Natural killer cell (primary cell): ENCODE measurements around the gene PDE9A. TPM values are rescaled to one million over a fixed set of nuclear protein-coding genes. Genes with fewer than 3 reads are reported as not detected.

ENCODE experiments used
- ATAC-seq, 3 donors: fragments of 150-1000 bp in 2 of 3; fragments of 200-7000 bp in 1 of 3; cut with Tn5 transposase; 1 replicate in 1 of 3; 2 replicates in 2 of 3; pipeline ENCODE4 v1.10.0; 2021; ENCODE audit warnings: mild to moderate bottlenecking in 2 of 3, moderate library complexity in 2 of 3
- DNase-seq, 2 donors: peaks; one replicate each; pipeline versions ENCODE4 v3.0.0 to v3.0.0-alpha.2; 2013 to 2021; ENCODE audit warnings: mixed read lengths in 1 of 2
- H3K27ac ChIP-seq: one replicate; pipeline ENCODE4 v1.5.1; 2013; ENCODE audit warnings: mild to moderate bottlenecking, low read length
- H3K27me3 ChIP-seq: one replicate; pipeline ENCODE4 v1.6.1; 2013; ENCODE audit warnings: low read length; ENCODE audit not compliant: control insufficient read depth, insufficient read depth
- H3K36me3 ChIP-seq: one replicate; pipeline ENCODE4 v1.6.1; 2013; ENCODE audit warnings: low read length; ENCODE audit not compliant: control insufficient read depth, insufficient read depth
- H3K4me1 ChIP-seq: one replicate; pipeline ENCODE4 v1.6.1; 2013; ENCODE audit warnings: low read length; ENCODE audit not compliant: control insufficient read depth, insufficient read depth
- H3K4me3 ChIP-seq: one replicate; pipeline ENCODE4 v1.5.1; 2013; ENCODE audit warnings: low read length
- H3K9me3 ChIP-seq: one replicate; pipeline ENCODE4 v1.6.1; 2013; ENCODE audit warnings: low read length; ENCODE audit not compliant: control insufficient read depth, insufficient read depth
- H3K27ac Mint-ChIP-seq, 2 donors: one replicate each; pipeline ENCODE4 v1.8.0; 2022; ENCODE audit warnings: mild to moderate bottlenecking in 2 of 2, mixed read lengths in 2 of 2, moderate library complexity in 1 of 2
- H3K27me3 Mint-ChIP-seq, 2 donors: one replicate each; pipeline ENCODE4 v1.8.0; 2022; ENCODE audit warnings: low read depth in 2 of 2, mixed read lengths in 2 of 2
- H3K36me3 Mint-ChIP-seq: one replicate; pipeline ENCODE4 v1.8.0; 2022; ENCODE audit warnings: mixed read lengths
- H3K4me1 Mint-ChIP-seq, 2 donors: one replicate each; pipeline ENCODE4 v1.8.0; 2022; ENCODE audit warnings: mixed read lengths in 2 of 2
- H3K4me3 Mint-ChIP-seq: one replicate; pipeline ENCODE4 v1.8.0; 2022; ENCODE audit warnings: mild to moderate bottlenecking, moderate library complexity, mixed read lengths
- H3K9me3 Mint-ChIP-seq, 2 donors: one replicate each; pipeline ENCODE4 v1.8.0; 2022; ENCODE audit warnings: mixed read lengths in 2 of 2
- CTCF ChIP-seq: fragments of 200-600 bp; IDR thresholded peaks from one replicate; pipeline ENCODE4 v1.8.0; 2022; ENCODE audit warnings: antibody characterized with exemption
- WGBS: methylation state at CpG from one replicate; pipeline ENCODE4 v1.1.7; 2013; ENCODE audit warnings: missing lambda C conversion rate; ENCODE audit not compliant: insufficient coverage; 5-methylcytosine and 5-hydroxymethylcytosine counted together
- intact Hi-C: fragments of 100-400 bp; cut with micrococcal nuclease; formaldehyde crosslinking; loops from one replicate; pipeline ENCODE4 v1.14.2; 2022
- total RNA-seq, 4 donors: library from RNA; stranded (reverse); fragments of 120-200 nt in 1 of 4; gene quantifications; one replicate each; pipeline versions ENCODE4 v1.2.3 to v1.2.4, GENCODE V29; 2013 to 2022

The PDE9A gene
- total RNA-seq, 3 donors from 2014 or later (not counting 1 experiment from before 2014, with no cell fraction given): 1.0 to 4.1 (median 1.2) TPM

GRCh38 chr21:42736646-42737350 lies 83.4 kb downstream of the PDE9A start:
- Histone ChIP-seq H3K27me3 (no peaks in the 10 kb centered on the region), H3K36me3 (no peaks in the 10 kb centered on the region), H3K4me1 (peaks cover 19% of the 10 kb centered on the region), H3K9me3 (no peaks in the 10 kb centered on the region), H3K27ac (no peak overlapping the region), H3K4me3 (no peak overlapping the region)
- H3K9me3 Mint-ChIP-seq: no peaks in the 10 kb centered on the region
- H3K27ac Mint-ChIP-seq: peak overlapping the region in 1 of 2 donors; percentile 98
- 92% methylated on average over 12 of the region's 12 CpGs for WGBS
- H3K27me3 Mint-ChIP-seq: no peaks in the 10 kb centered on the region
- H3K4me3 Mint-ChIP-seq: no peak overlapping the region
- no peaks in the 10 kb centered on the region for H3K36me3 Mint-ChIP-seq
- peaks cover 7 to 40% of the 10 kb centered on the region in 2 donors for H3K4me1 Mint-ChIP-seq
- no peak for DNase-seq
- no peak for TF ChIP-seq CTCF
- ATAC-seq: no peak
- intact Hi-C loops: loop anchor here (10.0 kb wide), 1 partner anchor 98 kb away; no protein-coding TSS in a partner anchor

- Mint-ChIP-seq H3K4me1 (peaks cover 7 to 40% of the 10 kb centered on the region in 2 donors), H3K4me3 (no peak overlapping the region), H3K27ac (peak overlapping the region in 1 of 2 donors; percentile 98), H3K36me3 (no peaks in the 10 kb centered on the region), H3K27me3 (no peaks in the 10 kb centered on the region), H3K9me3 (no peaks in the 10 kb centered on the region)
- DNase-seq (peak in 1 of 2 donors; percentile 59), ATAC-seq (peak in 2 of 3 donors; percentile 72 to 86)
- Histone ChIP-seq H3K9me3 (no peaks in the 10 kb centered on the region), H3K27ac (peak overlapping the region; percentile 86), H3K4me1 (peaks cover 19% of the 10 kb centered on the region), H3K36me3 (no peaks in the 10 kb centered on the region), H3K27me3 (no peaks in the 10 kb centered on the region), H3K4me3 (no peak overlapping the region)
- WGBS: 12% methylated on average over 15 of the region's 16 CpGs
- no peak for TF ChIP-seq CTCF
- intact Hi-C loops: loop anchor here (10.0 kb wide), 1 partner anchor 97 kb away; no protein-coding TSS in a partner anchor
These were observed 84.7 kb downstream of the PDE9A start for GRCh38 chr21:42737951-42738590.

- DNase-seq: no peak
- Histone ChIP-seq H3K9me3 (no peaks in the 10 kb centered on the region), H3K27me3 (no peaks in the 10 kb centered on the region), H3K36me3 (no peaks in the 10 kb centered on the region), H3K4me1 (peaks cover 19% of the 10 kb centered on the region), H3K27ac (no peak overlapping the region), H3K4me3 (no peak overlapping the region)
- Mint-ChIP-seq H3K9me3 (no peaks in the 10 kb centered on the region), H3K27me3 (no peaks in the 10 kb centered on the region), H3K36me3 (no peaks in the 10 kb centered on the region), H3K4me1 (peaks cover 4 to 34% of the 10 kb centered on the region in 2 donors), H3K4me3 (no peak overlapping the region), H3K27ac (peak overlapping the region in 1 of 2 donors; percentile 53)
- no peak for TF ChIP-seq CTCF
- 88% methylated on average over 21 of the region's 21 CpGs for WGBS
- intact Hi-C loops: loop anchor here (10.0 kb wide), 1 partner anchor 96 kb away; no protein-coding TSS in a partner anchor
- no peak for ATAC-seq
These were observed 85.9 kb downstream of the PDE9A start for GRCh38 chr21:42739061-42739931.
